ENCODE results near the gene ABLIM3. TPM values are rescaled to one million over a fixed set of nuclear protein-coding genes. Genes with fewer than 3 reads are reported as not detected.

ABLIM3 gene
- 101 TPM for total RNA-seq

DNA sequence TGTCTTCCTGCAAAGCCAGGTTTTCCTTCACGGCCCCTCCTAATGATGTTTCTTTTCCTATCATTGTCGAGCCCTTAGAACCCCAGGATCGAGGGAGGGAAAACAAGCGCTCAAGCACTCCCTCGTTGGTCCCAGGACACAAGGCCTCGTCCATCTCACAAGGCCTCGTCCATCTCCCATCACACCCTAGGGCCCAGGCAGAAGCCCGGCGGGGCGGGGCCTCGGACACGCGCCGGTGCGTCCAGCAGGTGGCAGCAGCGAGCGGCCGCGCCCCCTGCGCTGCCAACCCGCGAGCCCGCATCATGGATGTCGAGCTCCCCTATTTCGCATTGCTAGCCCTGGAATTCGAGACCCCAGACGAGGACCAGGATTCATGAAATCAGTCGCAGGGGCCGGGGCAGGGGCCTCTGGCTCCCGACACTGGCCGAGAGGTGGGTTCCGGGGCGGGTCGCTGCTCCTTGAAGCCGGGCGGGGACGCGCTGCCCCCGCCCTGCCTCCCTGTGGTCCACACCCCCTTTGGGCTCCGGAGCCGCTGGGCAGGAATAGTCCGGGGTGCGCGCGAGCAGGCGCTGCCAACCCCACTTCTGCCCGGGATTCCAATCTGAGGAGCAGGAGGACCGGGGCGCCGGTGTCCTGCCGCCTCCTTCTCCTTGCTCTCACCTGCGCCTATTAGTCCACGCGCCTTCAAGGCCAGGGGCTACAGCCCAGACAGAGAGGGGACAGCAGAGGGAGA lies at the start of gene ABLIM3:
Gene ABLIM3, plus strand, starts transcription at position 270 of the 733 bp plus-strand sequence. CDS start 603 bp downstream, outside the sequence.
- DNase-seq (ENCODE audit: low spot score), result peak; percentile 79

DNA sequence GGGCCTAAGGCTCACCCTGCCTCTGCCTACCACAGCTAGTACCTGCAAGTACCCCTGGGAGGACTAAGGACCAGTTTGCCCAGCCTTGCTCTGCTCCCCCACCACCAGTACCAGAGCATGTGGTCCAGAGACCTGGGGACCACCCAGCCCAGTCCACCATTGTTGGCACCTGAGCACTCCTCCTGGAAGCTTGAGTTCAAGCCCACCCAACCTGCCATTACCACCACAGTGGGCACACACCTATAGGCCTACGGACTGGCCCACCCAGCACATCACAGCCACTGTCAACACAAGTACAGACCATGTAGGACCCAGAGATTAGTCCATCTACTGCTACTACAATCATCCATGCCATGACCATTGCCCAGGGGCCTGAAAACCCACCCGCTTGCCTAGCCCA lies 47.7 kb upstream of the ABLIM3 start:
- no peak for DNase-seq (ENCODE audit: low spot score)

DNA sequence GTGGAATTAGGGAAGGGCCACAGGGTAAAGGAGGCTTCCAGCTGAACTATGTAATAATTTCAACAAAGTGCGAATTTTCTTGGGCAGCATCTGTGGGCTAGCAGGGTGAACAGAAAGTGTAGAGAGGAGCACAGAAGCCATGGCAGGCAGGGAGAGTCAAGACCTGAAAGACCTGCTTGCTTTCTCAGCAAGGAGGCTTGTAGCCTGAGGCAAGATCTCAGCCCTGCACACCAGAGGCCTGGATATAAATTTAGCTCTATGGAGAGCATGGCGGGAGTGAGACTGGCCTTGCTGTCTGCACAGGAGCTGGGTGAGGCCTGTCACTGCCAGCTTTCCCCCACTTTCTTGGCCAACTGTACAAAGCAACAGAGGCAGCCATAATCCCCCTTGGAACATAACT lies 46.3 kb upstream of the ABLIM3 start:
- no peak for DNase-seq (ENCODE audit: low spot score)

DNA sequence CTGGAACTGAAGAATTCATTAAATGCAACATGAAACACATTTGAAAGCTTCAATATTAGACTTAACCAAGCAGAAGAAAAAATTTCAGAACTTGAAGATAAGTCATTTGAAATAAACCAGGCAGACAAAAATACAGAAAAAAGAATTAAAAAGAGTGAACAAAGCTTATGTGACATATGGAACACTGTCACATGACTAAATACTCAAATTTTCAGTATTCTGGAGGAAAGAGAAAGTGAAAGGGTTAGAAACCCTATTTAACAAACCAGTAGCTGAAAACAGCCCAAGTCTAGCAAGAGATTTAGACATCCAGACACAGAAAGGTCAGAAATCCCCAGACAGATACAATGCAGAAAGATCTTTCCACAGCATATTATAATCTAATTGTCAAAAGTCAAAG lies 41.4 kb upstream of the ABLIM3 start:
- no peak for DNase-seq (ENCODE audit: low spot score)

DNA sequence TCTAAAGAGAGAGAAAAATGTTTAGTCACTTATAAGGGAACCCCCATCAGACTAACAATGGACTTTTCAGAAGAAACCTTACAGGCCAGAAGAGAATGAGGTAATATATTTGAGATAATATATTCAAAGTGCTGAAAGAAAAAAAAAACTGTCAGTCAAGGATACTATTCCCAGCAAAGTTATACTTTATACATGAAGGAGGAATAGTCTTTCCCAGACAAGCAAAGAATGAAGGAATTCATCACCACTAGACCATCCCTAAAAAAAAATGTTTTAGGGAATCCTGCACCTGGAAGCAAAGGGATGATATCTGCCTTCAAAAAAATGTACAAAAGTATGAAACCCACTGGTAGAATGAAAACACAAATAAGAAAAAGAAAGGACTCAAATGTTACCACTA lies 41.0 kb upstream of the ABLIM3 start:
- DNase-seq (ENCODE audit: low spot score), result no peak

DNA sequence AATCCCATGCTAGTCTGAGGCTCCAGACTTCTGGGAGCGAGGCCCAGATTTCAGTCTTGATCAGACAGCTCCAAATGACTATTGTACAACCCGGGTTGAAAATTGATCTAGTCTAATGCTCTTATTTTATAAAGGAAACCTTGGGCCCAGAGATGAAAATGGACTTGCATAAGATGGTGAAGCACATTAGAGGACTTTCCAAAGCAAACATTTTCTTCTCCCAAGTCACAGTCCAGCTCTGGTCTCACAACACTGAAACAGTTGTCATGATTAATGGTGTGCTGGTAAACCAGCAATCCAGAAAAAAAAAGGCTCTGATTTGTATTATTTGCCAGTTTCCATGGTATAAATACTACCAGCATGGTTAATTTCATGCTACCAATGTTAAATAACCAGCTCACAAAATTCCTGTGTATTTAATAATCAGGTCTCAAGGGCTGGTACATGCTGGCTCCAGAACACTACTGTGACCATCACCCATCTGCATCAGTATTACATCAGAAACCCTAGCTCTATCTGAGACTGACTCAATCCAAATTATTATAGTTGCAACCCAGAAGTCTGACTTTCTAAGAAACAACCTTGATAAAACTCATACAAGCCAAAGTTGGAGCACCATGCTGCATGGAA lies 32.5 kb upstream of the ABLIM3 start:
- DNase-seq (ENCODE audit: low spot score), result no peak

DNA sequence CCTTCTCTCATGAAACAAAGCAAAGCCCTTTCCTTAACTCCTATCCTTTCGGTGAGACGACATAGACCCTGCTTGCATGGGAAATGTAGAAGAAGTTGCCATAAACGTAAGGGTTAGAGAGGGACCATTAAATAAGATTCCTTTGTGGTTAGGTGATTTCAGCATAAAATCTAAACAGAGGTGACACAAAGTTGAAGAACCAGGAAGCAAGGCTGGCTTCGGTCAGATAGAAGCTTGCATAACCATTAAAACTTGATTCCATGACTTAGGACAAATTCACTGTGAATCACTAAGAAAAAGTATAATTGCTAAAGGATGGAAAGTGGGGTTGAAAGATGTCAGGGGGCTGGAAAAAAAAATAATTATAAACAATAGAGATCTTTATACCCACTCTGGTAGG lies 30.9 kb upstream of the ABLIM3 start:
- DNase-seq (ENCODE audit: low spot score), result no peak

DNA sequence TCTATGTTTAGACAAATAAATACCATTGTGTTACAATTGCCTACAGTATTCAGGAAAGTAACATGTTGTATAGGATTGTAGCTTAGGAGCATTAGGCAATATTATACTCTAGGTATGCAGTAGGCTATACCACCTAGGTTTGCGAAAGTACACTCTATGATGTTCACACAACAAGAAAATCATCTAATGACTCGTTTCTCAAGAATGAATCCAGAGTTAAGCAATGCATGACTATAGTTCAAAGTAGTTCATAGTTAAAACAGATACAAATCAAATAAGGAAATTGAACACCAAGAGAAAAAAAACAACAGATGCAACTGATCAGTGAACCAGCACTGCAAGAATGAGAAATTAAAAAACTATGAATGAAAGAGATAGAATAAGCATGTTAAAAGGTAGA lies 27.6 kb upstream of the ABLIM3 start:
- DNase-seq (ENCODE audit: low spot score), result no peak

DNA sequence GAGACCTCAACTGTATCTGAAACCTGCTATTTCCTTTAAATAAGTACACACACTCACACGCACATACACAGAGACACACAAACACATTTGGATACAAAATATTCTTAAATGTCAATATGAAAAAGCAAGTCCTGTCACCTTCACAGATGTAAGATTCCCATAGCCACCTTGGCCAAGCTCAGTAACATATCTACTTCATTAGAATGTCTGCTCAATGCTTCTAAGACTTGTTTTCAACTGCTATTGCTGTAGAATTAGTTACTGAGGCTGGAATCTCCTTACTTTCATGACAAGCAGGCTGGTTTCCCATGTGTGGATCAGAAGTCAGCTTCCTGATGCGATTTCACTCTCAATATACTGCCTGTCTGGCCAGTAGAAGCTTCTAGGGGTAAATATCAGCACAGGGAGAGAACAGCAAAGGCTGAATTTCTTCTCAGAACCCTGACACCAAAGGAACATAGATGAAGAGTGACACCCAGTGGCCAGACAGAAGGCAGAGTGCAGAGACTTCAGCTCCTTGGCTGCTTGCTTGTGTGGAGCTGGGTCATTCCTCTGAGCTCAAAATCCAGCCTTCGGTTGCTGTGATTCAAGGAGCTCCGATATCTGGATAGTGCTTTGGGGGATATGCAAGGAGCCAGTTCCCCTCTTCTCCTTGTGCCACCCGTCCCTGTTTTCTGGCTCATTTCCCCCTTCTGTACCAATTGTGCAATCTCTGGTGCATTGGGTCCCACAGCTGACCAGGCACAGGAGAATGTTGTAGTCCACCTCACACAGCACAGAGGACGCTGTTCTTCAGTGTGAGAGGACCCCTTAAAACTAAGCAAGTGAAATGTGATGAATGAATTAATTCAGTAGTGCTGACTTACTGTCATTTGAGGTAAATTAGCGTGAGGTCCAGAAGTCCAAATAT lies 26.6 kb upstream of the ABLIM3 start:
- DNase-seq (ENCODE audit: low spot score), result peak; percentile 78

DNA sequence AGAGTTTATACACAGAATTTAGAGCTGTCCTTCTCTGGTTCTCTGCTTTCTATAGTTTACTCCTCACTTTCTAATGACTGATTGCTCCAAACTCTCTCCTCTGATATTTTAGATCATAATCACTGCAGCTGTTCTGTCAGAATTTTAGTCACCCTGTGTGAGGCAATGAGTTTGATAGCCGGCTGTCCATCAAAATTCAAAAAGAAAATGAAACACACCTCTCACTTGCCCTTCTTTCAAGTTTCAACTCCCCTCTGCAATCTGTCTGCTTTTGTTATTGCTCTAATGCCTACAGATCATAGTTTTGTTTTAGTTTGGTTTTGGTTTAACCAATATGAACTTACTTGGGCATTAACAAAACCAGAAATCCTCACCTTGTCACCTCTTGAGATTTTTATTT lies 23.3 kb upstream of the ABLIM3 start:
- no peak for DNase-seq (ENCODE audit: low spot score)

DNA sequence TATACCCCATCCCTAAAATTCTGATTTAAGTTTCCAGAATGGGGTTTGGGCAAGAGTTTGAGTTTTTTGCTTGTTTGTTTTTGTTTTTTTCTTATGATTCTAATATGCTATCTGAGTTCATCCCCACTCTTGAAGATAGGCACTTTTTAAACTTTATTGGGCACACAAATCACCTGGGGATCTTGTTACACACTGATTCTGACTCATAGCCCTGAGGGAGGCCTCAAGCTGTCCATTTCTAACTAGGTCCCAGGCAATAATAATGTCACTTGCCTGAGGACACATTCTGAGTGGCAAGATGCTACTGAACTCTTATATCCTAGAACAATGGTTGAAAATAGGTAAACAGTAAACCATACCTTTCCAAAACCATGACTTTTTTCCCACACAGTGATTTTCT lies 22.8 kb upstream of the ABLIM3 start:
- DNase-seq (ENCODE audit: low spot score), result no peak

DNA sequence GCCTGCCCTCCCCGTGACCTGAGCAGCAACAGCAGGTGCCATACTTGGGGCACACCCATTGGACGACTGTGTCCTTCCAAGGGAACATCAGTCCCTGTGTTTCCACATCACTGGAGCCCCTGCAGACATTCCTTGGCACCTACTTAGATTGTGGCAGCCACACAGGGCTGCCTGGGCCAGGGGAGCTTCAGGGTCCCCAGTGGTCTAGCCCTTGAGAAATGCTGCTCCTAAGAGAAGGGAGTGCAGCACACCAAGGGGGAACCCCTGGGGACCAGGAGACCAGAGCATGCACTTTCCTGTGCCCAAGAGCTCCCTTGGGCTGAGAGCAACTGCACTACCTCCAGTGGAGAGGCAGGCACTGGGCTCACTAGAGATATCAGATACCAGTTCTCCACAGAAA lies 20.1 kb upstream of the ABLIM3 start:
- no peak for DNase-seq (ENCODE audit: low spot score)

DNA sequence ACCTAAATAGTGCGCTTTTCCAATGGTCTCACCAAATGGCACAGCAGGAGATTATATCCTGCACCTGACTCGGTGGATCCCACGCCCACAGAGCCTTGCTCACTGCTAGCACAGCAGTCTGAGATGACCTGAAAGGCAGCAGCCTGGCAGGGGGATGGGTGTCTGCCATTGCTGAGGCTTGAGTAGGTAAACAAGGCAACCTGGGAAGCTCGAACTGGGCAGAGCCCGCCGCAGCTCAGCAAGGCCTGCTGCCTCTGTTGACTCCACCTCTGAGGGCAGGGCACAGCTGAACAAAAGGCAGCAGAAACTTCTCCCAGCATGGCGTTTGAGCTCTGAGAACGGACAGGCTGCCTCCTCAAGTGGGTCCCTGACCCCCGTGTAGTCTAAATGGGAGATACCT lies 18.1 kb upstream of the ABLIM3 start:
- no peak for DNase-seq (ENCODE audit: low spot score)

DNA sequence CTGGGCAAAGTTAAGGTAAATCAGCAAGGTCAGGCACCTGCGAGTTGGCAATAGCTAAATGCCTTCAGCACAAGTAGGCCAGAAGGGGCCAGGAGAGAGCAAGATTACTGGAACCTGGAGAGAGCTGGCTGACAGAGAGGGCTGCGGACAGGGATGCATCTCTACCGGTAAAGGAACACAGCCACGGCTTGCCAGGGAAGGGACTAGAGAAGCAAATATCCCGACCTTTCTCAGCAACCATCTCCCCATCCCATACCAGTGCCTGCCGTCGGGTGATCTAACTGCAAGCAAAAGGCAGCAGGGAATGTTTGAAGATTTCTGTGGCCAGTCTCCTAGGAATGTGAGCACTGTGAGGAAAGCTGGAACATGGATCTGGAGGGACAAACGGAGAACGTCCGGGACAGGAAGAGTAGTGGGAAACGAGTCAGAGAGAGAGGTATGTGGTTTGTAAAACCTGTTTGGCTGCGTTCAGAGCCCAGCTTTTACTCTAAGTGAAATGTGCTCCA lies 15.9 kb upstream of the ABLIM3 start:
- no peak for DNase-seq (ENCODE audit: low spot score)

DNA sequence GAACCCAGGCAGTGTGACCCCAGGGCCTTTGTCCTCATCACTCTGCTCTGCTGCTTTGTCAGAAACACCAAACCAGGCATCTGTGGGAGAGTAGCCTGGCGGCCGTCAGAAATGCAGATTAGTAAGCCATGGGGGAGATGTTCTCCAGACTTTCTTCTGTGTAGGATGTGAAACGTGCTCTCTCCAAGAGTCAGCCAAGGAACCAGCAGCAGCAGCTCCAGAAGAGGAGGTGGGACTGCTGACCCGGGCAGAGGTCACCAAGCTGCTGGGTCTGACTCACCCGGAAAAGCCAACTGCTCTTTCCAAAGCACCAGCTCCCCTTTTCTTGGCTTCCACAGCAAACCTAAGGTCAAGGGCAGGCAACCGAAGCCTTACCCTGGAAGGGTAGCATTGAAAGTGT lies 14.4 kb upstream of the ABLIM3 start:
- DNase-seq (ENCODE audit: low spot score), result no peak

DNA sequence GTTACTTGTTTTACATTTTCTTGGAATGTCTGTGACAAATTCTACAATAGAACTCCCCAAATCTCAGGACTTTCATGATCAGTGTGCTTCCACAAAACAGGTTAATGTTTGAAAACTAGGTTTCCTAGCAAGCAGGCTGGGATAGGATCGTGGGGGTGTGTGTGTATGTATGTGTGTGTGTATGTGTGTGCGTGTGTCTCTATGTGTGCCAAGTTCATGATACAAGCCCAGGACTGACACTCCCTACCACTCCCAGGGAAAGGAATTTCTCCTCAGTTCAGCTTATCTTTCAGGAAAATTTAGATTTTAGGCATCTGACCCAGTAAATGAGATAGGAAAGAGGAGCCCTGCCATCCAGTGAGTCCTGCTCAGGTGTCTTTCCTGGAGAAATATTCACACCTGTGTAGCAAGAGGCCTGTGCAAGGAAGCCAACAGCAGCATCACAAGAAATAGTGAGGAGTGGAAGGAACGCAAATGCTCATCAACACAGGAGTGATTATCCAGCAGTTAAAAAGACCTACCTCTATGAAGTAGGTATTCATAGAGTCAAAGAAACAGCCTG lies 13.8 kb upstream of the ABLIM3 start:
- no peak for DNase-seq (ENCODE audit: low spot score)

DNA sequence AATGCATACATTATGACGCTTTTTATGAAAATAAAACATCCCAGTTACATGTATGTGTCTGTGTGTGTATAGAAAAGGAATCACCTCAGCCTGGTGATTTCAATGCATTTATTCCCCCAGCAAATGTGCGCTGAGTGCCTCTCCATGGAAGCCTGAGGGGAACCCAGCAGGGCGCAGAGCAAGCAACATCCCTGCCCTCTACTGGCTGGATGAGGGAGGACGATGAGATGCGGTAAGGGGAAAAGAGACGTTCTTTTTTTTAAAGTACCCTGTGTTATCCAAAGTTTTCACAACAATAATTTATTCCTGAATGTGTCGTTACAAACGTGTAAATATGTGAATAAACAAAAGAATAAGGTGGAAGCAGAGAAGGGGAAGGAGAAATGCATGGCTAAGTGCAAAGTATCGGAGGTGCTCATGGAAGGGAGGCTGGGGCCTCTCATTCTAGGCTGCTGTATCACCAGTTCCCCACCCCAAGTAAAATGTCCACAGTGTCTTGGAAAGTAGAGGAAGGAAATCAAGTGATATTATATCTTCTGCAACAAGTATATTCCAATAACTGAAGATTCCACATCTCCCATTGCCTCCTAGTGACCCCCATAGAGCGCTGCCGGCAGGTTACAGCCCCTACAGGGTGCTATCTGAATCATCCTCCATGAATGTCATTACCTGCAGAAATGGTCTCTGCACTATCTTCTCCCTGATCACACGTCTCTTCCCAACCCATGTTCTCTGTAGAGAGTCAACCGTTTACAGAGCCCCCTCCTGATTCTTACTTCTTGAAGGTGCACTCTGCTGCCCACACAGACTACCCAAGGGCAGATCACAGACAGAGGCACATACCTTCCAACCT lies 13.0 kb upstream of the ABLIM3 start:
- DNase-seq (ENCODE audit: low spot score), result no peak

DNA sequence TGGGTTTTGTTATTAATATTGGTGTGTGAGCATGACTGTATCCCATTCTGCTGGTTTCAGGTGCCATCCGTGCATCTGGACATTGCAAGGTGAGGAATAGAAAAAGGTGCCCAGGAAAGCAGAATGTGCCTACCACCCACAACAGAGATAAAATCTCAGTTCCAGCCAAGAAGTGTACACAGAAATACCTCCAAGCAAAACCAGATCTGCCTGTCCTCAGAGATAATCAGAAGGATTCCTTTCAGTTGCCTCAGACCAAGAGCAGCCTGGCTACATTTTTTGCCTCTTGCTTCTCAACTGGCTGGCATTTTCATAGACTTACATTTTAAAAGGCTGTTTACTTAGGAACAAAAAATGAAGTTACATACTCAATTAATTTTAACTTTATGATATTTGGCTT lies 12.1 kb upstream of the ABLIM3 start:
- DNase-seq (ENCODE audit: low spot score), result no peak

DNA sequence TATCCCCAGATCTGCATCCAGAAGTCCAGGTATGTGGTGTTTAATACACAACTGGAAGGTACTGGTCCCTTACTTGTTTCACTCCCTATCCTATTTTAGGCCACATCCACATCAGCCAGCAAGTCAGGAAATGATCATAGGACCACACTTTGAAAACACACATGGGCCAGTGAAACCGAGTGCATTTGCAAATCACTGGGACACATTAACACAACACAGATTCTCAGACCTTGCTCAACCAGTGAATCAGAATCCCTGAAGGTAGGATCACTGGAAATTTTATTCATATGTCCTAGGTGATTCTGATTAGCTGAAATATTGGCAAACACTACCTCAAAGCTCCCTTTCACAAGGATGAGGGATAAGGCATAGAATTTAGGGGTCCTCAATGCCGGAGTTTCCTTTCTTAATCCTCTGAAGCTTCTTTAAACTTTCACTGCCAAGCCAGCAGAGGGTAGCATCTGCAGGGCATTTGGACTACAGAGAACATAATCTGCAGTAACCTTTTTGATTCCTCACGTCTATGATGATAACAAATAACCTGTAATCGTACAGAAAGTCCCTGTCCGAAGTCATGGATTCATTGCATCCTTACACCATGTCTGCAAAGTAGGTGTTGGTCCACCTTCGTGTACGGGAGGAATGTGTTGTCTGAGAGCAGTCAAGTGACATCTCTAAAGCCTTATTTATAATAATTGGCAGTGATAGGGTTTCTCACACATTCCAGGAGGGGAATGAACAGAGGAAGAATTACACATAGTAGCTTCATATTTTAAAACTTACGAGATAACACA lies 11.0 kb upstream of the ABLIM3 start:
- no peak for DNase-seq (ENCODE audit: low spot score)

DNA sequence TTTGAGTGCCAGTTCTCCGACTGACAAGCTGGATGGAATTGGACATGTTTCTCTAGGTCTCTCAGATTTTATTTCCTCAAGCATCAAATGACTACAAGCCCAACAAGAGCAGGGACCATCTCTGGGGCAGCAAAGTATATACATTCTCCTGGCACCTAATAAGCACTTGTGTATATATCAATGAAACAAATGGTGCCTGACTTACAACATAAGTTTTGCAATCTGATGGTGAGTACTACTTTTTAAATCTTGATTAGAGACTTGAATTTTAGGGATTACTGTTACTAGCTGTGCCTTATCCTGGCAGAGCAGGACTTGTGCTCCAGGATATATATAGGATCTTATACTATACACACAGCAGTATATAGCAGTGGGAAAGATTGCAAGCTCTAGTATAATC lies 8.8 kb upstream of the ABLIM3 start:
- DNase-seq (ENCODE audit: low spot score), result no peak

Measured in ureter (tissue), 1 donor.